Activated CD8-positive, alpha-beta T cell treated with anti-CD3 and anti-CD28 coated beads for 36 hours (primary cell): ENCODE data around the gene TGM3. TPM values are rescaled to one million over a fixed set of nuclear protein-coding genes. Genes with fewer than 3 reads are reported as not detected.

ENCODE experiments used
- ATAC-seq: fragments of 200-7000 bp; cut with Tn5 transposase; one replicate; pipeline ENCODE4 v1.10.0; 2021; ENCODE audit warnings: mild to moderate bottlenecking, moderate library complexity
- CTCF ChIA-PET: fragments of 350-600 bp; sonication (Branson Sonifier 250); formaldehyde crosslinking; loops from one replicate; lab custom pipeline; 2021; ENCODE audit warnings: antibody characterized with exemption; lab: Charles Lee
- POLR2A ChIA-PET: fragments of 350-600 bp; sonication (Branson Sonifier 250); formaldehyde crosslinking; loops from one replicate; lab custom pipeline; 2021; ENCODE audit warnings: antibody characterized with exemption; lab: Charles Lee
- DNase-seq: peaks from one replicate; pipeline ENCODE4 v3.0.0-alpha.2; 2020
- H3K27ac Mint-ChIP-seq: one replicate; pipeline ENCODE4 v1.8.0; 2021; ENCODE audit warnings: mild to moderate bottlenecking, mixed read lengths
- H3K27me3 Mint-ChIP-seq: one replicate; pipeline ENCODE4 v1.8.0; 2021; ENCODE audit warnings: mixed read lengths
- H3K36me3 Mint-ChIP-seq: one replicate; pipeline ENCODE4 v1.8.0; 2021; ENCODE audit warnings: low read depth, mixed read lengths
- H3K4me1 Mint-ChIP-seq: one replicate; pipeline ENCODE4 v1.8.0; 2021; ENCODE audit warnings: low read depth, mixed read lengths
- H3K4me3 Mint-ChIP-seq: one replicate; pipeline ENCODE4 v1.8.0; 2021; ENCODE audit warnings: mild to moderate bottlenecking, moderate library complexity, mixed read lengths
- H3K9me3 Mint-ChIP-seq: one replicate; pipeline ENCODE4 v1.8.0; 2021; ENCODE audit warnings: mixed read lengths
- intact Hi-C: fragments of 100-400 bp; cut with micrococcal nuclease; formaldehyde crosslinking; loops from one replicate; pipeline ENCODE4 v1.10.0; 2022
- total RNA-seq, 2 experiments: library from RNA; stranded (reverse); gene quantifications; one replicate each; pipeline ENCODE4 v1.2.3, GENCODE V29; 2021
- TF ChIP-seq, protein P1 (sequence below): fragments of 200-600 bp; IDR thresholded peaks from one replicate; pipeline ENCODE4 v1.8.0; 2022; ENCODE audit warnings: antibody characterized with exemption, mild to moderate bottlenecking

The TGM3 gene
- total RNA-seq, 2 experiments from 2014 or later, result not detected

DNA sequence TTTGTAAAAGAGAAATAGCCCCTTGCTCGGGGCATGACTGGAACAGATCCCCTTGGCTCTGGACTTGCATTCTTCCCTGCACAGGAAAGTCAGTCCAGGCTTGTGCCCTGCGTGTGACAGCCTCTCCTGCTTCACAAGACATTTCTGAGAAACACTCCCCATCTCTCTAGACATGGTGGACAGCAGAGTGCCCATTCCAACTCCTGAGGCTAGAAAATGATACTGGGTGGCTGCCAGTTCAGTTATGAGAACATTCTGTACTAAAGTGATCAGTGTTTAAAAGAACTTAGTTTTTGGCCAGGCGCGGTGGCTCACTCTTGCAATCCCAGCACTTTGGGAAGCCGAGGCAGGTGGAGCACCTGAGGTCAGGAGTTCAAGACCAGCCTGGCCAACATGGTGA is 41.3 kb downstream of the TGM3 start:
- Mint-ChIP-seq H3K4me3 (no peak overlapping the region), H3K27ac (no peak overlapping the region), H3K4me1 (no peaks in the 10 kb centered on the region), H3K36me3 (no peaks in the 10 kb centered on the region), H3K27me3 (peaks cover 3% of the 10 kb centered on the region), H3K9me3 (no peaks in the 10 kb centered on the region)
- DNase-seq (no peak), ATAC-seq (no peak)
- intact Hi-C loops, result no loop called here
- TF ChIP-seq, protein P1, sequence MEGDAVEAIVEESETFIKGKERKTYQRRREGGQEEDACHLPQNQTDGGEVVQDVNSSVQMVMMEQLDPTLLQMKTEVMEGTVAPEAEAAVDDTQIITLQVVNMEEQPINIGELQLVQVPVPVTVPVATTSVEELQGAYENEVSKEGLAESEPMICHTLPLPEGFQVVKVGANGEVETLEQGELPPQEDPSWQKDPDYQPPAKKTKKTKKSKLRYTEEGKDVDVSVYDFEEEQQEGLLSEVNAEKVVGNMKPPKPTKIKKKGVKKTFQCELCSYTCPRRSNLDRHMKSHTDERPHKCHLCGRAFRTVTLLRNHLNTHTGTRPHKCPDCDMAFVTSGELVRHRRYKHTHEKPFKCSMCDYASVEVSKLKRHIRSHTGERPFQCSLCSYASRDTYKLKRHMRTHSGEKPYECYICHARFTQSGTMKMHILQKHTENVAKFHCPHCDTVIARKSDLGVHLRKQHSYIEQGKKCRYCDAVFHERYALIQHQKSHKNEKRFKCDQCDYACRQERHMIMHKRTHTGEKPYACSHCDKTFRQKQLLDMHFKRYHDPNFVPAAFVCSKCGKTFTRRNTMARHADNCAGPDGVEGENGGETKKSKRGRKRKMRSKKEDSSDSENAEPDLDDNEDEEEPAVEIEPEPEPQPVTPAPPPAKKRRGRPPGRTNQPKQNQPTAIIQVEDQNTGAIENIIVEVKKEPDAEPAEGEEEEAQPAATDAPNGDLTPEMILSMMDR, result no peak
- POLR2A ChIA-PET, result no interaction called here
- CTCF ChIA-PET, result no interaction called here

DNA sequence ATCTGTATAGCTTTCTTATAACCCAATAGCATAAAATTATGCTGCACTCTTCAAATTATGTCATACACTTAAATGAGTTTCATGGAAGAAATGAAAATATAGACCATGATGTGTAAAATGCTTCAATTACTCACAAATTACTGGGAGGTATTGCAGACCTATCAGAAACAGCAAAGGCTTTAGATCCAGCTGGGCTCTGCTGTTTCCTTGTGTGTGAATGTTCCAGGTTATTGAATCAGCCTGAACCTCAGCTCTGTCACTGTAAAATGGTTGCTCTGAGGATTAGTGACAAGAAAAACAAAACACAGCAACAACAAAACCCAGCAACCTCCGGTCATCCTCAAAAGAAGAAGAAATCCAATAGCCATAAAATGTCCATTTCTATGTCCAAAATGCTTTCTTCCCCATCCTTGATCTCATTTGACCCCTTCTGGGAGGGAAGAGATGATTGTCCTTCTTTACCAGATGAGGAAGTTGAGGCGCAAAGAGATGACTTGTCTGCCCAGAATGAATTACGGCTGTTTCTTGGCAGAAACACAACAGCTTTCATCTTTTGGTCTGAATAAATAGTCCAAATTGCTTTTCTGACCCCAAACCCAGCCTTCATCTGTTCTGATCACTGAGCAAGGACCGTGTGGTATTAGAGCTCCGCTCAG is 42.7 kb downstream of the TGM3 start:
- ATAC-seq, result no peak
- POLR2A ChIA-PET, result no interaction called here
- CTCF ChIA-PET, result interaction anchor here (0.8 to 1.3 kb wide), 5 partner anchors 10 to 373 kb away, joined by 3 to 4 read pairs (median 3); no protein-coding TSS in a partner anchor

DNA sequence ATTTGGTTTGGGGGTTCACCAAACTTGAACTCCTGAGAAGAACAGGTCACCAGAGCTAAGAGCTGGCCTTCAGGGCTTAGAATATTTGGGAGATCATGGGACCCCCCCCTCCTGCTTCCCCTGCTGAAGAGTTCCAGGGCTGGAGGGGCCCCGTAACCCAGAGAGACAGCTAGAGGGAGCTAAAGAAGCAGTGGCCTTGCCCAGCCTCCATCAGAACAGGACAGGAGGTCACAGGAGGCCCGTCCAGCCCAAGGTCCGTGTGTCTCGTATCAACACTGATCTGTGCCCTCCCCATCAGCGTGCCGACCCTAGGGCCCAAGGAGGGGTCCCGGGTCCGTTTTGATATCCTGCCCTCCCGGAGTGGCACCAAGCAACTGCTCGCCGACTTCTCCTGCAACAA is 44.3 kb downstream of the TGM3 start:
- H3K36me3 Mint-ChIP-seq, result no peaks in the 10 kb centered on the region
- POLR2A ChIA-PET, result no interaction called here
- TF ChIP-seq, protein P1, result no peak
- ATAC-seq (no peak), DNase-seq (no peak)
- H3K9me3 Mint-ChIP-seq, result no peaks in the 10 kb centered on the region
- no peaks in the 10 kb centered on the region for H3K4me1 Mint-ChIP-seq
- H3K27me3 Mint-ChIP-seq, result peaks cover 3% of the 10 kb centered on the region
- intact Hi-C loops, result no loop called here
- no peak overlapping the region for H3K4me3 Mint-ChIP-seq
- CTCF ChIA-PET, result no interaction called here
- no peak overlapping the region for H3K27ac Mint-ChIP-seq

More for the DNA sequence above, 42.7 kb downstream of the TGM3 start:
- Mint-ChIP-seq H3K4me1 (no peaks in the 10 kb centered on the region), H3K4me3 (no peak overlapping the region), H3K9me3 (no peaks in the 10 kb centered on the region), H3K27ac (no peak overlapping the region), H3K27me3 (peaks cover 3% of the 10 kb centered on the region), H3K36me3 (no peaks in the 10 kb centered on the region)
- TF ChIP-seq, protein P1, result no peak
- no peak for DNase-seq
- intact Hi-C loops, result no loop called here

DNA sequence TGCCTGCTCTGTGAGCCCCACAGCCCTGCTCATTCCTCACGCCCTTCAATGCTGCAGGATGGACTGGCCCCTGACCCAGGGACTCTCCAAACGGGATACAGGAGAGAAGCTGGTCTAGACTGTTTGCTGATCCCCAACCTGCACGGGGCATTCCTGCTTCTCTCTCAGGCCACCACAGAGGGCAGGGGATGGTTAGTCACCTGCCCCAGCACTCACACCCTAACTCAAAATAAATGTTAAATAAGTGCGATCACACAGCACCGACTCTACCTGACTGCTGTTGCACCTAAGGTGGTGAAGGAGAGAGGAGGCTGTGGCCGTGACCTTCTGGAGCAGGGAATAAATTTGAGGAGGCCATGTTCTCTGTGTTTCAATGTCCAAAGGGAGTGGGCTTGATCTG is 45.0 kb downstream of the TGM3 start:
- ChIA-PET POLR2A (no interaction called here), CTCF (no interaction called here)
- TF ChIP-seq, protein P1, result no peak
- Mint-ChIP-seq H3K4me3 (no peak overlapping the region), H3K27me3 (peaks cover 3% of the 10 kb centered on the region), H3K27ac (no peak overlapping the region), H3K9me3 (no peaks in the 10 kb centered on the region), H3K4me1 (no peaks in the 10 kb centered on the region), H3K36me3 (no peaks in the 10 kb centered on the region)
- DNase-seq, result no peak
- no peak for ATAC-seq
- intact Hi-C loops, result no loop called here

DNA sequence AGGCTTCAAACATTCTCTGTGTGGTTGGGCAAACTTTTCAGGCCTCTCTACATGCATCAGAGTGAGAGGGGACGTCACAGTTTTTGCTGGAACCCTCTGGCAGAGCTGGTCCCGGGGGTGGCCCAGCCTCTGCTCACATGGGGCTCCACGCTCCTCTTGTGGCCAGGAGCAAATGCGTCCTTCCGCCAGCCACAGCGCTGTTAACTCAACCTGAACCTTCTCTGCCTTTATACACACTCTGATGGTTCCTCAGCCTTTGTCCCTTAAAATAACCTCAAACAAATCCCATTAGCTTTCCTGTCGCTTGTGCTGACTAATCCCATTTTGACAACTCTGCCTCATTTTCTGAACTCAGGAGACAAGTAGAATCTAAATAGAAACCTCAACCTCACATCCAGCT is 45.5 kb downstream of the TGM3 start:
- intact Hi-C loops, result no loop called here
- no peak overlapping the region for H3K27ac Mint-ChIP-seq
- no peaks in the 10 kb centered on the region for H3K4me1 Mint-ChIP-seq
- no peak overlapping the region for H3K4me3 Mint-ChIP-seq
- POLR2A ChIA-PET, result no interaction called here
- H3K27me3 Mint-ChIP-seq, result peaks cover 3% of the 10 kb centered on the region
- H3K36me3 Mint-ChIP-seq, result no peaks in the 10 kb centered on the region
- ATAC-seq (no peak), DNase-seq (no peak)
- CTCF ChIA-PET, result no interaction called here
- TF ChIP-seq, protein P1, result no peak
- no peaks in the 10 kb centered on the region for H3K9me3 Mint-ChIP-seq
